Upper lobe of left lung (tissue), 6 donors: Measurements from ENCODE around the gene ANGPTL4. TPM values are rescaled to one million over a fixed set of nuclear protein-coding genes. Genes with fewer than 3 reads are reported as not detected.
A peak's percentile ranks its signal among the peaks of the same experiment; 100 is the strongest.

Source experiments
- ATAC-seq, 2 donors: fragments of 200-7000 bp; cut with Tn5 transposase; one replicate each; pipeline ENCODE4 v1.9.1; 2022; ENCODE audit warnings: mild to moderate bottlenecking in 2 of 2, moderate library complexity in 2 of 2; ENCODE audit not compliant: low FRiP score in 2 of 2
- DNase-seq, 2 donors: peaks; one replicate each; pipeline ENCODE4 v3.0.0-alpha.2; 2019 to 2020
- H3K27ac ChIP-seq, 4 donors: fragments of 200-600 bp; sonication (generic); one replicate each; pipeline ENCODE4 v1.5.1; 2016 to 2019
- H3K27me3 ChIP-seq, 4 donors: fragments of 200-600 bp; sonication (generic); one replicate each; pipeline ENCODE4 v1.5.1; 2017 to 2019
- H3K36me3 ChIP-seq, 4 donors: fragments of 200-600 bp; sonication (generic); one replicate each; pipeline ENCODE4 v1.5.1; 2016 to 2019
- H3K4me1 ChIP-seq, 4 donors: fragments of 200-600 bp; sonication (generic); one replicate each; pipeline ENCODE4 v1.5.1; 2018 to 2019
- H3K4me3 ChIP-seq, 4 donors: fragments of 200-600 bp; sonication (generic); one replicate each; pipeline ENCODE4 v1.5.1; 2017 to 2019; ENCODE audit warnings: mild to moderate bottlenecking in 2 of 4, moderate library complexity in 1 of 4
- H3K9me3 ChIP-seq, 4 donors: fragments of 200-600 bp; sonication (generic); one replicate each; pipeline ENCODE4 v1.5.1; 2018 to 2019
- EP300 ChIP-seq, 4 donors: sonication (generic); formaldehyde crosslinking; IDR thresholded peaks; one replicate each; pipeline ENCODE4 v1.5.1; 2017; ENCODE audit warnings: antibody characterized with exemption in 4 of 4, control low read depth in 2 of 4
- POLR2A ChIP-seq, 4 donors: fragments of 450-650 bp; IDR thresholded peaks; one replicate each; pipeline ENCODE4 v1.5.1; 2016 to 2017; ENCODE audit warnings: antibody characterized with exemption in 4 of 4, mild to moderate bottlenecking in 2 of 4
- POLR2AphosphoS5 ChIP-seq, 2 donors: sonication (generic); formaldehyde crosslinking; IDR thresholded peaks; one replicate each; pipeline ENCODE4 v1.5.1; 2017; ENCODE audit warnings: antibody characterized with exemption in 2 of 2
- WGBS, 2 donors: methylation state at CpG; one replicate each; pipeline ENCODE4 v1.1.5; 2017 to 2018; 5-methylcytosine and 5-hydroxymethylcytosine counted together
- total RNA-seq, 6 donors: library from RNA; depleted of rRNA in 4 of 6; stranded (reverse); fragments of >200 nt in 4 of 6; gene quantifications; one replicate each; pipeline versions ENCODE4 v1.1.0 to v1.2.1, GENCODE V29; 2016 to 2021
- TF ChIP-seq, protein P1 (sequence below), 6 experiments: fragments of 450-650 bp in 4 of 6; fragments of 200-600 bp in 2 of 6; sonication (generic) in 2 of 6; IDR thresholded peaks; one replicate each; pipeline ENCODE4 v1.5.1; 2016 to 2019; ENCODE audit warnings: antibody characterized with exemption in 6 of 6
- donor health status: DM: no; HTN: no; CAD: no; lungs with moderate emphysema.
- donor health status: DM: no; HTN: yes; CAD: no; lungs with severe emphysema.

ANGPTL4 gene
- total RNA-seq, 6 donors from 2014 or later, result 1.8 to 27.7 (median 13.4) TPM; not detected in 1

DNA sequence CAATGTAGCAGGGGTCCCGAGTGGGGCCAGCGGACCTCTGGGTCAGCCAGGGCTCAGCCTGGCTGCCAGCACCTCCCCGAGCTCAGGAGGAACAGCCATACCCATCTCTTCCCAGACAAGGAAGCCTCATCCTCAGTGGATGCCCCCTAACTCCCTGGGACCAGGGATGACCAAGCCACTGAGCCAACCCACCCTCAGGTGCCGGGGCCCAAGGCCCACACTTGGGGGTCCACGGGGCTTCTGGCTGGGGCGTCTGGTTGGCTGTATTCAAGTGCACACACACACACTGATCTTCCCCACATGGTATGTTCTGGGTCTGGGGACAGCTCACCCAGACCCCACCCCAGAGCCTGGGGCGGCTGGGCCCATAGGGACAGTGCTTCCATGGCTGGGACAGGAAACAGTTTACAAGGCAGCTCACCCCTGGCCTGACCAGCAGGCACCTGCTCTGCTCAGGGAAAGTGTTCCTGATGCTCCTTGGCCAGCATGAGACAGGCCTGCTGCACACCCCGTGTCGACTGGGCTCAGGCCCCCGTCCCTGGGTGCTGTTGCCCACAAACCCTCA lies 33.9 kb downstream of the ANGPTL4 start:
- peak overlapping the region in 1 of 4 donors; percentile 42 for H3K27ac ChIP-seq
- no peaks in the 10 kb centered on the region for H3K27me3 ChIP-seq
- ATAC-seq (no peak), DNase-seq (peak in 1 of 2 donors; percentile 65)
- no peaks in the 10 kb centered on the region for H3K9me3 ChIP-seq
- H3K4me3 ChIP-seq, result no peak overlapping the region
- TF ChIP-seq POLR2AphosphoS5 (IDR thresholded peaks at IDR 0.05) (no peak), EP300 (IDR thresholded peaks at IDR 0.05) (no peak), POLR2A (IDR thresholded peaks at IDR 0.05) (no peak)
- TF ChIP-seq, protein P1, sequence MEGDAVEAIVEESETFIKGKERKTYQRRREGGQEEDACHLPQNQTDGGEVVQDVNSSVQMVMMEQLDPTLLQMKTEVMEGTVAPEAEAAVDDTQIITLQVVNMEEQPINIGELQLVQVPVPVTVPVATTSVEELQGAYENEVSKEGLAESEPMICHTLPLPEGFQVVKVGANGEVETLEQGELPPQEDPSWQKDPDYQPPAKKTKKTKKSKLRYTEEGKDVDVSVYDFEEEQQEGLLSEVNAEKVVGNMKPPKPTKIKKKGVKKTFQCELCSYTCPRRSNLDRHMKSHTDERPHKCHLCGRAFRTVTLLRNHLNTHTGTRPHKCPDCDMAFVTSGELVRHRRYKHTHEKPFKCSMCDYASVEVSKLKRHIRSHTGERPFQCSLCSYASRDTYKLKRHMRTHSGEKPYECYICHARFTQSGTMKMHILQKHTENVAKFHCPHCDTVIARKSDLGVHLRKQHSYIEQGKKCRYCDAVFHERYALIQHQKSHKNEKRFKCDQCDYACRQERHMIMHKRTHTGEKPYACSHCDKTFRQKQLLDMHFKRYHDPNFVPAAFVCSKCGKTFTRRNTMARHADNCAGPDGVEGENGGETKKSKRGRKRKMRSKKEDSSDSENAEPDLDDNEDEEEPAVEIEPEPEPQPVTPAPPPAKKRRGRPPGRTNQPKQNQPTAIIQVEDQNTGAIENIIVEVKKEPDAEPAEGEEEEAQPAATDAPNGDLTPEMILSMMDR (IDR thresholded peaks at IDR 0.05), result no peak
- H3K4me1 ChIP-seq, result peaks cover 44 to 54% (median 48%) of the 10 kb centered on the region in 4 donors
- 90 to 93% methylated on average over 2 to 10 of the region's 10 CpGs for whole genome bisulfite sequencing, 2 donors
- H3K36me3 ChIP-seq, result peaks cover 8 to 30% (median 29%) of the 10 kb centered on the region in 4 donors

DNA sequence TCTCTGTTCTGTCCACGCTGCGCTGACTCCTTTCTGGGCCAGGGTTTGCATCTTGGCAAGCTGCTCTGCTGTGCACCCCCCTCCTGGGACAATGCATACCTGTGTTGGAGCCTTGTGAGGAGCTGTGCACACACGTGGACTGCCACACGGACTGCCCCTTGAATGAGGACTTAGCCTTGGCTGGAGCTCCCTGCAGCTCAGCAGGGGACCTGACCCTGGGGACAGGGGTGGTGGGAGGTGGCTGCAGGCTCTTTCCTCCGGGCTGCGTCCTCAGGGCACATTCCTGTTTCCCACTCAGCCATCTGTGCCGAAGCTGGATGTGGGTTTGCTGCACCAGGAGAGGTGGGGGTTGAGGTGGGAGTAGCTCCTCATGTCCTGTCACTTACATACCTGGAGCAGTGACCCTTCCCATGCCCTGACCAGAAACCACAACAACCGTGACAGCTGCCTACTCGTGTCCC lies 34.4 kb downstream of the ANGPTL4 start:
- no peak for ATAC-seq
- H3K36me3 ChIP-seq, result peaks cover 13 to 35% (median 34%) of the 10 kb centered on the region in 4 donors
- no peaks in the 10 kb centered on the region for H3K9me3 ChIP-seq
- 66 to 68% methylated on average over 8 to 9 of the region's 9 CpGs for WGBS, 2 donors
- peaks cover 39 to 49% (median 43%) of the 10 kb centered on the region in 4 donors for H3K4me1 ChIP-seq
- H3K27me3 ChIP-seq, result no peaks in the 10 kb centered on the region
- DNase-seq, result peak in 1 of 2 donors; percentile 30
- H3K27ac ChIP-seq, result peak overlapping the region in 1 of 4 donors; percentile 42
- no peak overlapping the region for H3K4me3 ChIP-seq
- TF ChIP-seq POLR2AphosphoS5 (IDR thresholded peaks at IDR 0.05) (no peak), EP300 (IDR thresholded peaks at IDR 0.05) (no peak), POLR2A (IDR thresholded peaks at IDR 0.05) (no peak)
- TF ChIP-seq, protein P1 (IDR thresholded peaks at IDR 0.05), result no peak

DNA sequence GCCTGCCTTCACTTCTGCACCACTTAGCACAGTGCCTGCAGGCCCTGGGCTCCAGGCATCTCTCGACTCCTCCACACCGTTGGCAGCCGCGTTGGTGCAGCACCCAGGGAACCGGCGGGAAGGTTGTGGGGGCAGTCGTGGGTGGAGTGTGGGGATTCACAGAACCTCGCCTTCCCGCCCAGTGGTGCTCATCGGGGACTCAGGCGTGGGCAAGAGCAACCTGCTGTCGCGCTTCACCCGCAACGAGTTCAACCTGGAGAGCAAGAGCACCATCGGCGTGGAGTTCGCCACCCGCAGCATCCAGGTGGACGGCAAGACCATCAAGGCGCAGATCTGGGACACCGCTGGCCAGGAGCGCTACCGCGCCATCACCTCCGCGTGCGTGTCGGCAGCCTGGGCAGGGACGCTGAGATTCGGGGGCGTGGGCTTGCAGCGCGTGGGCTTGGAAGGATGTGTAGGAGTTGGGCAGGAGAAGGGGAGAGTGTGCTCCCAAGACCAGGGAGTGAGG lies 35.8 kb downstream of the ANGPTL4 start:
- Histone ChIP-seq H3K4me3 (no peak overlapping the region), H3K9me3 (no peaks in the 10 kb centered on the region), H3K36me3 (peaks cover 22 to 49% (median 48%) of the 10 kb centered on the region in 4 donors), H3K27ac (no peak overlapping the region), H3K27me3 (no peaks in the 10 kb centered on the region), H3K4me1 (peaks cover 25 to 35% (median 29%) of the 10 kb centered on the region in 4 donors)
- 94 to 97% methylated on average over 26 to 34 of the region's 34 CpGs for WGBS, 2 donors
- DNase-seq (peak in 1 of 2 donors; percentile 79), ATAC-seq (no peak)
- TF ChIP-seq POLR2A (IDR thresholded peaks at IDR 0.05), result no peak

DNA sequence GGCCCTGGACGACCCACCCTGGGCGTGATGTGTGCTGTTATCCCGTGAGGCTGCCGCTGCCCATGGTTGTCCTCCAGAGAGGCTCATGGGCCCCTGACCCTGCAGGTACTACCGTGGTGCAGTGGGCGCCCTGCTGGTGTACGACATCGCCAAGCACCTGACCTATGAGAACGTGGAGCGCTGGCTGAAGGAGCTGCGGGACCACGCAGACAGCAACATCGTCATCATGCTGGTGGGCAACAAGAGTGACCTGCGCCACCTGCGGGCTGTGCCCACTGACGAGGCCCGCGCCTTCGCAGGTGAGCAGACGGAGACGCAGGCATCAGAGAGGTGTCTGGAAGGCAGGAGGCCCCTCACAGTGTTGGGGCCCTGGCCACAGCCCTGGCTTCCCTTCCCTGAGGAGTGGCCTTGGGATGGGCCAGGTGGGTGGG lies 38.0 kb downstream of the ANGPTL4 start:
- Histone ChIP-seq H3K4me3 (no peak overlapping the region), H3K27me3 (no peaks in the 10 kb centered on the region), H3K27ac (no peak overlapping the region), H3K9me3 (no peaks in the 10 kb centered on the region), H3K4me1 (peaks cover 4 to 13% (median 11%) of the 10 kb centered on the region in 4 donors), H3K36me3 (peaks cover 22 to 62% (median 56%) of the 10 kb centered on the region in 4 donors)
- WGBS, 2 donors, result 93 to 94% methylated on average over 10 to 21 of the region's 21 CpGs
- TF ChIP-seq, protein P1 (IDR thresholded peaks at IDR 0.05), result no peak
- no peak for TF ChIP-seq POLR2A (IDR thresholded peaks at IDR 0.05)
- no peak for TF ChIP-seq EP300 (IDR thresholded peaks at IDR 0.05)
- no peak for TF ChIP-seq POLR2AphosphoS5 (IDR thresholded peaks at IDR 0.05)
- DNase-seq (no peak), ATAC-seq (no peak)

DNA sequence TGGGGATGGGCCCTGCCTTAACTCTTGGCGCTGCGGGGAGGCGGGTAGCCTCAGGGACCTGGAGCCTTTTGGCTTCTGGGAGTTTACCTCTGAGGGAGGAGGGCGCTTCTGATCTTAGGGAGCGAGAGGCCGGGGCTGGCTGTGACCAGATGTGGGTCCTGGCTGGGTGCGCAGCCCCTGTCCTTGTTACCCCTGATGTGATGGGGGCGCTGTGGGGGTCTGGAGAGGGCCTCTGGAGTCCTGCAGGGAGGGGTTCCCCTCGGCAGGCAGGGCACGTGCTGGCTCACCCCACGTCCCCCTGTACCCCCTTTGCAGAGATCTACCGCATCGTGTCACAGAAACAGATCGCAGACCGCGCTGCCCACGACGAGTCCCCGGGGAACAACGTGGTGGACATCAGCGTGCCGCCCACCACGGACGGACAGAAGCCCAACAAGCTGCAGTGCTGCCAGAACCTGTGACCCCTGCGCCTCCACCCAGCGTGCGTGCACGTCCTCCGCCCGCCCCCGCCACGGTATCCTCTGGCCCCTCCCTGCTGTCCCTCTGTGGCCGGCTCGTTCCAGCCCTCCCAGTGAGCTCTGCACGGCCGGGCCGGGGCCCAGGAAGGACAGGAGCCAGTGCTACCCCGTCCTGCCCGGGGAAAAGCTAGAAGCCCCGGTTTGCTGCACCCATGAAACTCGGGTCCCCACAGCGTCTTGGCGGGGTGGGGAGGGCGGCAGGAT lies 39.3 kb downstream of the ANGPTL4 start:
- Histone ChIP-seq H3K36me3 (peaks cover 22 to 62% (median 55%) of the 10 kb centered on the region in 4 donors), H3K4me1 (peaks cover 0 to 1% (median under 1%) of the 10 kb centered on the region in 4 donors), H3K27me3 (no peaks in the 10 kb centered on the region), H3K9me3 (no peaks in the 10 kb centered on the region), H3K27ac (no peak overlapping the region), H3K4me3 (no peak overlapping the region)
- TF ChIP-seq, protein P1 (IDR thresholded peaks at IDR 0.05), result no peak
- TF ChIP-seq EP300 (IDR thresholded peaks at IDR 0.05) (no peak), POLR2AphosphoS5 (IDR thresholded peaks at IDR 0.05) (no peak), POLR2A (IDR thresholded peaks at IDR 0.05) (no peak)
- DNase-seq (peak in 1 of 2 donors; percentile 78), ATAC-seq (no peak)
- 81 to 92% methylated on average over 24 to 40 of the region's 44 CpGs for WGBS, 2 donors
